ENCODE results near the gene TSPAN9.

DNA sequence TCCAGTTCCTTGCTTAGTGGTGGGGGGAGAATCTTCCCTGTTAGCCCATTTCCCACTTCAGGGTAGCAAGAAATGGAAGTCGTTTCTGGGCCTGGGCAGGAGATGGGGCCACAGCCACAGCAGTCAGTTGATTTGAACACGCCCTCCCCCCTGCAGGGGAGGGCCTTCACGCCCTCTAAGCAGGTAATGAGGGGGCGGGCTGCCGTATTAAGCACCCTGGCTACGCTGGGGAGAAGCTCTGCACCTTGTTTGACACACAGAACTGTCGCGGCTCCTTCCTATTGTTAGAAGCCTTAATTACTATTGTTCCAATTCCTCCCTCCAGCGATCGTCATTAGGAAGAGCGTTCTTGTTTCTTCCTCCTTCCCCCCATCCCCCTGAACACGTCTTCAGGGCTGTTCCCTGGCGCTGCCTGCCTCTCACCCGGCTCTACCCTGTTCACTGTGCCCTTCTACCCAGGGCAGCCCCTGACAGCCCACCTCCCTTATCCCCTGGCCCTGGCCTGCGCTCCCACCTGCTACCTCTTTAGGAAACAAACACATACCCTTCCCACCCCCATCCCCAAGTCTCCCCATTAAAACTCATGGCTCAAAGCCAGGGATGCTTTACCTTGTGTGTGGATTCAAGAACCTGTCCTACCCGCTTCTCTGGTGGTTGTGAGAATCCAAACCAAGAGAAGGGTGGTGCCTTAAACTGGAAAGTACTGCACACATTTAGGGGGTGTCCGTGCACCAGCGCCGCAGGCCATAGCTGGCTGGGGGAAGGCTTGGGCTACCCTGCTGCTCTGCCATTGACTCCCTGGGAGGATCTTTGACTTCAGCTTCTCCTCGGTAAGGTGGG is 137.6 kb downstream of the TSPAN9 start:
- TF ChIP-seq, protein P1, sequence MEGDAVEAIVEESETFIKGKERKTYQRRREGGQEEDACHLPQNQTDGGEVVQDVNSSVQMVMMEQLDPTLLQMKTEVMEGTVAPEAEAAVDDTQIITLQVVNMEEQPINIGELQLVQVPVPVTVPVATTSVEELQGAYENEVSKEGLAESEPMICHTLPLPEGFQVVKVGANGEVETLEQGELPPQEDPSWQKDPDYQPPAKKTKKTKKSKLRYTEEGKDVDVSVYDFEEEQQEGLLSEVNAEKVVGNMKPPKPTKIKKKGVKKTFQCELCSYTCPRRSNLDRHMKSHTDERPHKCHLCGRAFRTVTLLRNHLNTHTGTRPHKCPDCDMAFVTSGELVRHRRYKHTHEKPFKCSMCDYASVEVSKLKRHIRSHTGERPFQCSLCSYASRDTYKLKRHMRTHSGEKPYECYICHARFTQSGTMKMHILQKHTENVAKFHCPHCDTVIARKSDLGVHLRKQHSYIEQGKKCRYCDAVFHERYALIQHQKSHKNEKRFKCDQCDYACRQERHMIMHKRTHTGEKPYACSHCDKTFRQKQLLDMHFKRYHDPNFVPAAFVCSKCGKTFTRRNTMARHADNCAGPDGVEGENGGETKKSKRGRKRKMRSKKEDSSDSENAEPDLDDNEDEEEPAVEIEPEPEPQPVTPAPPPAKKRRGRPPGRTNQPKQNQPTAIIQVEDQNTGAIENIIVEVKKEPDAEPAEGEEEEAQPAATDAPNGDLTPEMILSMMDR (IDR thresholded peaks at IDR 0.05; ENCODE audit: insufficient read depth, low read length, poor library complexity, severe bottlenecking), result no peak
- no peak for TF ChIP-seq EZH2phosphoT487 (conservative IDR thresholded peaks at IDR 0.05; ENCODE audit: low read length)

Measured in SU-DHL-6 (cell line).